K562 (cell line): ENCODE measurements around the gene DNA2. TPM values are rescaled to one million over a fixed set of nuclear protein-coding genes. Genes with fewer than 3 reads are reported as not detected.

Source experiments
- AFF4 ChIP-seq: sonication (generic); formaldehyde crosslinking; IDR thresholded peaks from 2 replicates; pipeline ENCODE4 v1.8.0; 2023; ENCODE audit warnings: mild to moderate bottlenecking, missing genetic modification reagents
- CHD7 ChIP-seq: fragments of 200-600 bp; sonication (generic); IDR thresholded peaks from one replicate; pipeline ENCODE4 v1.6.1; 2012; ENCODE audit warnings: mild to moderate bottlenecking, low read depth, low read length, inconsistent platforms
- RBM39 ChIP-seq: fragments of 200-400 bp; formaldehyde crosslinking; optimal IDR thresholded peaks from 2 replicates; pipeline ENCODE3; 2018; ENCODE audit warnings: low read depth, low read length
- ZNF780A ChIP-seq: fragments of 250-450 bp; sonication (Bioruptor Pico); IDR thresholded peaks from 2 replicates; pipeline ENCODE4 v1.5.0; 2021; ENCODE audit warnings: mild to moderate bottlenecking
- polyA plus RNA-seq, 8 experiments: library from polyadenylated mRNA; depleted of rRNA in 4 of 8; stranded (reverse) in 5 of 8; unstranded in 3 of 8; fragments of >200 nt; fragmentation: Nextera tagmentation in 2 of 8; fragmentation: Illumina TruSeq in 1 of 8; extraction: Ambion mirVana in 2 of 8; extraction: Trizol in 1 of 8; gene quantifications; 2 replicates each; pipeline versions ENCODE4 v1.2.1 to v1.2.3, GENCODE V29; 2011 to 2014; ENCODE audit warnings: inconsistent platforms in 1 of 8, missing spikeins in 1 of 8
- total RNA-seq, 7 experiments: library from RNA; depleted of rRNA in 6 of 7; stranded (reverse); fragments of >200 nt in 6 of 7; fragmentation: Illumina TruSeq in 2 of 7; extraction: Trizol in 2 of 7; gene quantifications; 2 replicates each; pipeline versions ENCODE4 v1.2.1 to v1.2.3, GENCODE V29; 2011 to 2021; ENCODE audit warnings: low replicate concordance in 1 of 7
- TF ChIP-seq, protein P1 (sequence below): fragments of 250-450 bp; sonication (Bioruptor Pico); IDR thresholded peaks from 2 replicates; pipeline ENCODE4 v1.8.0; 2021; ENCODE audit warnings: moderate library complexity, mild to moderate bottlenecking, inconsistent platforms

DNA2 gene
- total and polyA plus RNA-seq, 9 of the 15 experiments (the other 6 are each of a cell fraction or from before 2014, with no cell fraction given) = 24.6 to 51.4 (median 40.8) TPM

DNA sequence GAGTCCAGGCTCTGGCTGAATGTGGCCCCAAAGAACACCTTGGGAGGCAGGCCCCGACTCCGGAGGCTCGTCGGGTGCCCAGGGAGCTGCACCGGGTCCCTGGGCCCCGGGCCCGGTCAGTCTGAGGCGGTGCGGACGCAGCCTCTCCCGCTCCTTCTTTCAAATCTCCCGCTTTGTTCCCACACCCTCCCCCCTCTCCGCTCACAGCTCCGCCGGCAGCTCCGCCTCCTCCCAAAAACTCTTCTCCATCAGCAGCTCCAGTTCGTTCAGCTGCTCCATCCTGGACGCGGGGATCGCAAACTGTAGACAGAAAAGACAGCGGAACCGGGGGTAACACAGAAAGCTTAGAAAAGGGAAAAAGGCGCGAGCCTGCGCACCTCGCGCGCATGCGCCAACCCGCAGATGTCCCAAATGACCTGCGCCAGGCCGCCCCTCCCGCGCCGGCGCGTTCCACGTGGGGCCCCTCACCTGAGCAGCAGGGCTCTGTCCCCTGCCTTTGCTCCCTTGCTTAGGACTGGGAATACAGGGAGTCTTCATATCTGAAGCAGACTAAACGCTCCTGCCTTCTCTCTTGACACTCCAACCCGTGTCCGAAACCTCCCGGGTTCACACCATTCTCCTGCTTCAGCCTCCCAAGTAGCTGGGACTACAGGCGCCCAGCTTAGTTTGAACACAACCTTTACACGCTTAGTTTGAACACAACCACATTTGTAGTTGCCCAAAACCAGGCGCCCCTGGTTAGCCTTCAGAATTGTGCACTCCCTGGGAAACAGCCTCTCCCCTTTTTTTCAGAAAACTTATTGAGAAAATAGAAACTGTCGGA, at the start of gene DNA2 (continued):
- TF ChIP-seq, protein P1, sequence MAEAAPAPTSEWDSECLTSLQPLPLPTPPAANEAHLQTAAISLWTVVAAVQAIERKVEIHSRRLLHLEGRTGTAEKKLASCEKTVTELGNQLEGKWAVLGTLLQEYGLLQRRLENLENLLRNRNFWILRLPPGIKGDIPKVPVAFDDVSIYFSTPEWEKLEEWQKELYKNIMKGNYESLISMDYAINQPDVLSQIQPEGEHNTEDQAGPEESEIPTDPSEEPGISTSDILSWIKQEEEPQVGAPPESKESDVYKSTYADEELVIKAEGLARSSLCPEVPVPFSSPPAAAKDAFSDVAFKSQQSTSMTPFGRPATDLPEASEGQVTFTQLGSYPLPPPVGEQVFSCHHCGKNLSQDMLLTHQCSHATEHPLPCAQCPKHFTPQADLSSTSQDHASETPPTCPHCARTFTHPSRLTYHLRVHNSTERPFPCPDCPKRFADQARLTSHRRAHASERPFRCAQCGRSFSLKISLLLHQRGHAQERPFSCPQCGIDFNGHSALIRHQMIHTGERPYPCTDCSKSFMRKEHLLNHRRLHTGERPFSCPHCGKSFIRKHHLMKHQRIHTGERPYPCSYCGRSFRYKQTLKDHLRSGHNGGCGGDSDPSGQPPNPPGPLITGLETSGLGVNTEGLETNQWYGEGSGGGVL (CRISPR knock-in tag) = no peak
- TF ChIP-seq ZNF780A (CRISPR knock-in tag) = no peak
- no peak for TF ChIP-seq RBM39
- TF ChIP-seq CHD7 = no peak
- TF ChIP-seq AFF4 (CRISPR knock-in tag) = 0 out of 2 replicates have a peak, but pooled peaks have one; percentile 60
